KOPT-K1 (cell line): Measurements from ENCODE around the gene AKIRIN2.
"Not testable (repeated sequence)": the region's sequence is repeated elsewhere in the genome, so short reads cannot be mapped to it uniquely, and the experiment has no call there.

Experiments
- H3K27ac ChIP-seq: fragments of 200-600 bp; sonication (generic); 2 replicates; pipeline ENCODE4 v1.5.1; 2016; ENCODE audit warnings: antibody characterized with exemption, mild to moderate bottlenecking, low read depth, low read length; ENCODE audit not compliant: poor library complexity, severe bottlenecking
- H3K36me3 ChIP-seq: fragments of 200-600 bp; sonication (generic); 2 replicates; pipeline ENCODE4 v1.5.1; 2017; ENCODE audit warnings: antibody characterized with exemption, mild to moderate bottlenecking, low read length, moderate library complexity; ENCODE audit not compliant: insufficient read depth
- H3K9me3 ChIP-seq: fragments of 200-600 bp; sonication (generic); 2 replicates; pipeline ENCODE4 v1.5.1; 2017; ENCODE audit warnings: antibody characterized with exemption, low read length, mild to moderate bottlenecking; ENCODE audit not compliant: insufficient read depth, poor library complexity, severe bottlenecking

Gene AKIRIN2

DNA sequence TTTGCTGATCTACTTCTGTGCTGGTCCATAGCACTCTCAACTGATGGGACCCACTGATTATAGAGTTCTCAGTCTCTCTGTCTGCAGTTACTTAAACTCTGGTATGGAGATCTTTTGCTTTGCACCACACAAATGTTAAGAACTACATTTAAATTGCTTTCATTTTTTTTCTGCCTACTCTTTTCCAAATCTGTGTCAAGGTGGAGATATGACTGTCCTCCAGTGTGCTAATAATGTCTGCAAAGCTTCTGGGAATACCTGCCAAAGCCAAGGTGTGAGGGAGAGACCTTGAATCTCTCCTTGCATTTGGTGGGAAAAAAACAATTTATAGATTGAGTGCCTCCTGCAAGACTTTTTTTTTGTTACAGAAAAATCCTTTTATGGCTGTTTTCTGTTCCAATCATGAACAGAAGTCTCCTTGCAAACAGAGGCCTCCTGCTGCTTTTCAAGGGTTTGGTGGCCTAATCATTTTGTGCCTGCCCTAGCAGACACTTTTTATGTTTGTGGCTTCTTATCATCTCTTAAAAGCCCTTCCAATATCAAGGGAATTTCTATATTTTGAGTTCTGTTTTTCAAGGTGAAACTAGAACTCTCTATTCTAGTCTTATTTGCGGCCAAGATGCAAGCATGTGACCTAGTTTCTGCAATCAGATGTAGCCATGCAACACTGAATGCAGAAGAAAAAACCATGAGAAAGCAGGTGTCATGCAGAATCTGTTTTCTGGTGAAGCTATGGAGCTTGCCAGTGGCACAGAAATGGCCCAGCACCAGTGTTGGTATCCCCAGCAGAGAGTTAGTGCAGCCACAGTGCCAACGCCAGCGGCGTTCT lies 23.2 kb upstream of the AKIRIN2 start:
- no peaks in the 10 kb centered on the region for H3K36me3 ChIP-seq
- no peaks in the 10 kb centered on the region for H3K9me3 ChIP-seq
- no peak overlapping the region for H3K27ac ChIP-seq

GRCh38 chr6:87723170-87724078 lies 21.4 kb upstream of the AKIRIN2 start:
- no peaks in the 10 kb centered on the region for H3K9me3 ChIP-seq
- no peaks in the 10 kb centered on the region for H3K36me3 ChIP-seq
- H3K27ac ChIP-seq: no peak overlapping the region

- H3K9me3 ChIP-seq: no peaks in the 10 kb centered on the region
- H3K36me3 ChIP-seq: no peaks in the 10 kb centered on the region
- no peak overlapping the region for H3K27ac ChIP-seq
Measured at GRCh38 chr6:87722540-87723169, 20.6 kb upstream of the AKIRIN2 start.

GRCh38 chr6:87721311-87721710 lies 19.3 kb upstream of the AKIRIN2 start:
- no peaks in the 10 kb centered on the region for H3K9me3 ChIP-seq
- H3K27ac ChIP-seq: no peak overlapping the region
- no peaks in the 10 kb centered on the region for H3K36me3 ChIP-seq

DNA sequence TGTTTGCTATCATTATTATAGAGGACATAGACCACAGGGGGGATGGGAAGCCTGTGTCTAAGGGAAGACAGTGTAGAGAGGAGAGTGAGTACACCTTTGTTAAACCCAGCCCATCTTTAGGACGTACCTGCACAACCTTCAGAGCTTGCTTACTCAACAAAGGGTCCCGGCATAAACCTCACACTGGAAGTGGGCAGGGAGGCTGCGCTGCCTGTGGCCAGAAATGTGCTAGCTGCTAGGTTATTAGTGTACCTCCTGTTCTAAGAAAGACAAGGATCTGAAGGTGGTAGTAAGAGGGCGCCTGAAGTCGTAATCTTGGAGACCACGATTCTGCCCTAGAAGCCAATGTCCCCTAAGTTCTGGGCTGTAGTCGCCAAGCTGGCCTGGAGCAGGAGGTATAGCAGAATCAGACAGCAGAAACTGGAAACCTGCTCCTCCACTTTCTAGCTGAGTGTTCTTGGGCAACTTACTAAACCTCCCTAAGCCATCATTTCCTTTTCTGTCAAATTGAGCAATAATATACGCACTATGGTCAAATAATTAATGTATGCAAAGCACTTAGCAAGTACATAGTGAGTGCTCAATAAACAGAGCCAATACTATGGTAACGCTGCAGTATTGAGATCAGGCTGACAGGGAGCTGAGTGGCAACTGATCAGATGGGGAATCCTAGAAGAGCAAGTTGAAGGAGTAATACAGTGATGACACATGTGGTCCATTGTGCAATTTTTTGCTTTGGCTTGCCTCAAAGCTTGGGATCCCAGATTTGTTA lies 16.8 kb upstream of the AKIRIN2 start:
- no peak overlapping the region for H3K27ac ChIP-seq
- H3K36me3 ChIP-seq: no peaks in the 10 kb centered on the region
- no peaks in the 10 kb centered on the region for H3K9me3 ChIP-seq

DNA sequence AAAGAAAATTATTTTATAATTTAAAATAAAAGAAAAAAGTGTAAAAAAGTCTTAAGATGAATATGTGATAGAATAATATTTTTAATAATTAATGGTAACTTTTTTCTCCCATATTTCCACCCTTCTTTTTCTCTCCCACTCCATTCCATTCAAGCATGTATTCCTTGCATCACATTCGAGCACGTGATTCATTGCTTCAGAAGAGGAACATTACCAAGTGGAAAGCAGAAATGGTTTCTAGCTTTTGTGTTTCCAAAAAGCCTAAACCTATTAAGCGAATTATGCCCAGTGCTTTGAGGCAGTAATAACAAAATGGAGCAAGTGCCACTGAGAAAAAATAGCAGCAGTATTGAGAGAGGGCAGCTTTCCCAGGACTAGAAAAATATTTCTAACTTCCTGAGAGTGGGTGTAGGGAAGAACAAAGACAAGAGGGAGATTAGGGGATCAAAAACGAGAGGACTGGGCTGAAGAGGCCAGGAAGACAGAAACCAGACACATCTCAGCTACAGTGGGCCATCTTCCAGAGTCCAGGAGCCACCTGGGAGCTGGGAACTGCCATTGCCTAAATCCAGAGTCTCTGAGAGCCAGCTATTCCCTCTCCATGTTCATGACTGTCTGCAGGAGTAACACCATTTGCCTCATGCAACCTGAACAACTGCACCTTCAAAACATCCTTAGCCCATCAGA lies 15.0 kb upstream of the AKIRIN2 start:
- Histone ChIP-seq H3K27ac (no peak overlapping the region), H3K9me3 (no peaks in the 10 kb centered on the region), H3K36me3 (no peaks in the 10 kb centered on the region)

GRCh38 chr6:87714093-87714842 lies 12.2 kb upstream of the AKIRIN2 start:
- no peak overlapping the region for H3K27ac ChIP-seq
- H3K9me3 ChIP-seq: no peaks in the 10 kb centered on the region

GRCh38 chr6:87712713-87713112 lies 10.7 kb upstream of the AKIRIN2 start:
- H3K9me3 ChIP-seq, H3K36me3 ChIP-seq, H3K27ac ChIP-seq: not testable (repeated sequence)

More at GRCh38 chr6:87714093-87714842, 12.2 kb upstream of the AKIRIN2 start:
- H3K36me3 ChIP-seq: no peaks in the 10 kb centered on the region

GRCh38 chr6:87710090-87710489 lies 8.1 kb upstream of the AKIRIN2 start:
- H3K36me3 ChIP-seq: no peaks in the 10 kb centered on the region
- no peaks in the 10 kb centered on the region for H3K9me3 ChIP-seq
- no peak overlapping the region for H3K27ac ChIP-seq

DNA sequence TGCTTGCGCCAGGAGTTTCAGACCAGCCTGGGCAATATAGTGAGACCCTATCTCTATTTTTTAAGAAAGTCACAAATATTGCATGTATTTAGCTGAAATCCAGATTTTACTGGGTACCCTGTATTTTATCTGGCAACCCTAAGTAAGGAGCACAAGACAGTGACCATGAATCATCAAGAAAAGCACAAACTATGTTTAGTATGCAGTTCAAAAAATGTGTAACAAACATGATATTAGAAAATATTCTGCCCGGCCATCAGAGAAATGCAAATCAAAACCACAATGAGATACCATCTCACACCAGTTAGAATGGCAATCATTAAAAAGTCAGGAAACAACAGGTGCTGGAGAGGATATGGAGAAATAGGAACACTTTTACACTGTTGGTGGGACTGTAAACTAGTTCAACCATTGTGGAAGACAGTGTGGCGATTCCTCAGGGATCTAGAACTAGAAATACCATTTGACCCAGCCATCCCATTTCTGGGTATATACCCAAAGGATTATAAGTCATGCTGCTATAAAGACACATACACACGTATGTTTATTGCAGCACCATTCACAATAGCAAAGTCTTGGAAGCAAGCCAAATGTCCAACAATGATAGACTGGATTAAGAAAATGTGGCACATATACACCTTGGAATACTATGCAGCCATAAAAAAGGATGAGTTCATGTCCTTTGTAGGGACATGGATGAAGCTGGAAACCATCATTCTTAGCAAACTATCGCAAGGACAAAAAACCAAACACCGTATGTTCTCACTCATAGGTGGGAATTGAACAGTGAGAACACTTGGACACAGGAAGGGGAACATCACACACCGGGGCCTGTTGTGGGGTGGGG lies 6.8 kb upstream of the AKIRIN2 start:
- not testable (repeated sequence) for H3K27ac ChIP-seq, H3K9me3 ChIP-seq, H3K36me3 ChIP-seq

DNA sequence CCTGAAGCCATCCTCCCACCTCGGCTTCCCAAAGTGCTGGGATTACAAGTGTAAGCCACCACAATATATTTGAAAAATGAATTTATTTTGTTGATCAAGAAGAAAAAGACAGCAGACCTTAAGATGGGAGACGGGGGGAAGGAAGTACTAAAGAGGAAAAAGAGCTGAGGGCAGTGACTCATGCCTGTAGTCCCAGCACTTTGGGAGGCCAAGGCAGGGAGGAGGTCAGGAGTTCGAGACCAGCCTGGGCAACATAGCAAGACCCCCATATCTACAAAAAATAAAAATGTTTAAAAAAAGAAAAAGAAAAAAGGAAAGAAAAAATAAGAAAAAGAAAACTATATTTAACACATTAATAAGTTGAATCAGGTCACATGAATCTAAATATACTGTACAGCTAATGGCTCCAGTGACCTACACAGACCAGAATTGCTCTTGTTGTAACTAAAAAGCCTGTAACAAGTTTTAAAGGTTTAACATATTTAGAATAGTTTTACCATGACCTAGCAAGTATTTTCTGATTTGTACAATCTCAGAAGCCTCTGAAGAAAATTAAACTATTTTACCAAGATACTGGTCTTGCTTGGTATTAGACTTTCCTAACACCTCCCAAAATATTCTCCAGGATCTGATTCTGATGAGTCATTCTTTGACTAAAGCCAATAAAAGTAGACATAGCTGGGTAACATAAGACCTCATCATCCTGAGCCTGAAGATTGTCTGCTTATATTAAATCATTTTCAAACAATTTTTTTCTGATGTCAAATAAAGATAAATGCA lies 4.3 kb upstream of the AKIRIN2 start:
- Histone ChIP-seq H3K9me3 (no peaks in the 10 kb centered on the region), H3K27ac (no peak overlapping the region), H3K36me3 (no peaks in the 10 kb centered on the region)

DNA sequence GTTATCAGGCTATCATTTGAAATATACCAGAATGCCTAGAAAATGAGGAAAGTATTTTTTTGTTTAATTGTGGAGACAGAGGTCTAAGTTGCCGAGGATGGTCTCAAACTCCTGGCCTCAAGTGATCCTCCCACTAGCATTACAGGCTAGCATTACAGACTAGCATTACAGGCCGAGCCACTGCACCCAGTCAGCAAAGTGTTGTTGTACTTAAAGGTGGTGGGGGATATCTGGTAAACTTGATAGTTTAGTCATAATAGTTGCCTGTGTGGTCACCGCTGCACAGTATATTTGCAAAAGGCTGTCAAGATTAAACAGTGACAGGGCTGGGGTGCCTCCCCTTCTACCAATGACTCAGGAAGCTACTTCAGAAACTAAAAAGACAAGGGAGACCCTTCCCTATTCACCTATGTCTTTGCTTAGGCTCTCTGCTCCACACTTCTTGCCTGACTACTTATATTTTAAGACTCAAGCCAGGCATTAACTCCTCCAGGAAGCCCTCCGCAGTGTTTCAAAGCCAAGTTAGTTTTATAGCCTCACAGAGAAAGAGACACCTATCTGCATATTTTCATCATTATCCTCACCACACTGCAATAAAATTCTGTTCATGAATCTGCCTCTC lies 3.1 kb upstream of the AKIRIN2 start:
- H3K27ac ChIP-seq: no peak overlapping the region
- no peaks in the 10 kb centered on the region for H3K36me3 ChIP-seq
- no peaks in the 10 kb centered on the region for H3K9me3 ChIP-seq
